Measurements from ENCODE around the gene RNF5. TPM values are rescaled to one million over a fixed set of nuclear protein-coding genes. Genes with fewer than 3 reads are reported as not detected.

Gene RNF5
- polyA plus RNA-seq, 4 donors = 57.4 to 103 (median 98.1) TPM

Other genes starting within 250 kb of the RNF5 start
- 10 to 100 TPM in 1 of 4 donors, 1 to 10 TPM in 3; 4.6 to 13.0 (median 6.7) TPM for gene CFB, start 232.3 kb upstream of the RNF5 start, polyA plus RNA-seq (ENCODE audit: insufficient read length in 4 of 4)
- gene NELFE, start 219.4 kb upstream of the RNF5 start, polyA plus RNA-seq (ENCODE audit: insufficient read length in 4 of 4) = 10 to 100 TPM; 72.5 to 97.9 (median 84.9) TPM
- 10 to 100 TPM; 33.1 to 51.5 (median 39.7) TPM for gene SKIC2, start 219.2 kb upstream of the RNF5 start, polyA plus RNA-seq (ENCODE audit: insufficient read length in 4 of 4)
- gene DXO, start 206.3 kb upstream of the RNF5 start, polyA plus RNA-seq (ENCODE audit: insufficient read length in 4 of 4) = 10 to 100 TPM; 22.6 to 37.5 (median 30.1) TPM
- gene C4A, start 196.3 kb upstream of the RNF5 start, polyA plus RNA-seq (ENCODE audit: insufficient read length in 4 of 4) = 10 to 100 TPM in 3 of 4 donors, 1 to 10 TPM in 1; 8.6 to 26.2 (median 15.2) TPM
- 10 to 100 TPM; 10.3 to 27.3 (median 16.0) TPM for gene C4B, start 163.6 kb upstream of the RNF5 start, polyA plus RNA-seq (ENCODE audit: insufficient read length in 4 of 4)
- gene CYP21A2, start 140.0 kb upstream of the RNF5 start, polyA plus RNA-seq (ENCODE audit: insufficient read length in 4 of 4) = 1 to 10 TPM in 3 of 4 donors, under 1 TPM in 1; 0.76 to 1.4 (median 1.1) TPM
- gene TNXB, start 69.1 kb upstream of the RNF5 start, polyA plus RNA-seq (ENCODE audit: insufficient read length in 4 of 4) = 10 to 100 TPM in 2 of 4 donors, 1 to 10 TPM in 2; 4.6 to 98.0 (median 8.3) TPM
- 100 to 1,000 TPM in 1 of 4 donors, 10 to 100 TPM in 3; 82.5 to 114 (median 85.7) TPM for gene ATF6B, start 50.2 kb upstream of the RNF5 start, polyA plus RNA-seq (ENCODE audit: insufficient read length in 4 of 4)
- 1 to 10 TPM; 6.0 to 8.3 (median 6.9) TPM for gene FKBPL, start 48.1 kb upstream of the RNF5 start, polyA plus RNA-seq (ENCODE audit: insufficient read length in 4 of 4)
- 1 to 10 TPM; 2.5 to 5.4 (median 3.4) TPM for gene PRRT1, start 26.5 kb upstream of the RNF5 start, polyA plus RNA-seq (ENCODE audit: insufficient read length in 4 of 4)
- gene PPT2, start 24.3 kb upstream of the RNF5 start, polyA plus RNA-seq (ENCODE audit: insufficient read length in 4 of 4) = 10 to 100 TPM; 26.6 to 45.5 (median 34.9) TPM
- 10 to 100 TPM; 21.2 to 45.5 (median 26.6) TPM for gene EGFL8, start 13.8 kb upstream of the RNF5 start, polyA plus RNA-seq (ENCODE audit: insufficient read length in 4 of 4)
- gene AGPAT1, start 2.3 kb upstream of the RNF5 start, polyA plus RNA-seq (ENCODE audit: insufficient read length in 4 of 4) = 100 to 1,000 TPM in 2 of 4 donors, 10 to 100 TPM in 2; 84.4 to 105 (median 99.7) TPM
- 10 to 100 TPM; 14.3 to 30.0 (median 21.3) TPM for gene AGER, start 5.8 kb downstream of the RNF5 start, polyA plus RNA-seq (ENCODE audit: insufficient read length in 4 of 4)
- gene PBX2, start 11.8 kb downstream of the RNF5 start, polyA plus RNA-seq (ENCODE audit: insufficient read length in 4 of 4) = 100 to 1,000 TPM; 135 to 202 (median 172) TPM
- gene GPSM3, start 14.2 kb downstream of the RNF5 start, polyA plus RNA-seq (ENCODE audit: insufficient read length in 4 of 4) = 10 to 100 TPM in 1 of 4 donors, 1 to 10 TPM in 3; 8.0 to 13.3 (median 8.8) TPM
- gene NOTCH4, start 45.7 kb downstream of the RNF5 start, polyA plus RNA-seq (ENCODE audit: insufficient read length in 4 of 4) = 10 to 100 TPM; 14.3 to 19.3 (median 17.0) TPM
- under 1 TPM in 1 of 4 donors, not detected in 3; 0.18 TPM for gene TSBP1, start 193.5 kb downstream of the RNF5 start, polyA plus RNA-seq (ENCODE audit: insufficient read length in 4 of 4)
- 1 to 10 TPM in 1 of 4 donors, under 1 TPM in 3; 0.18 to 1.5 (median 0.58) TPM for gene BTNL2, start 228.8 kb downstream of the RNF5 start, polyA plus RNA-seq (ENCODE audit: insufficient read length in 4 of 4)

All from left renal pelvis (tissue), 4 donors.